MM.1S (cell line): Measurements from ENCODE around the gene GRAMD1B.
"Not testable (repeated sequence)": the region's sequence is repeated elsewhere in the genome, so short reads cannot be mapped to it uniquely, and the experiment has no call there.

Source experiments
- DNase-seq: peaks from one replicate; pipeline ENCODE4 v3.0.0-alpha.2; 2015
- H2AFZ ChIP-seq: fragments of 300-600 bp; sonication (generic); 2 replicates; pipeline ENCODE4 v1.6.0; 2016; ENCODE audit warnings: antibody characterized with exemption, low read length
- H3F3A ChIP-seq: fragments of 300-600 bp; sonication (generic); 2 replicates; pipeline ENCODE4 v1.6.1; 2016; ENCODE audit warnings: mild to moderate bottlenecking, antibody characterized with exemption, low read length, moderate library complexity, mixed read lengths; ENCODE audit not compliant: insufficient read depth
- H3K27ac ChIP-seq: fragments of 300-600 bp; sonication (generic); 2 replicates; pipeline ENCODE4 v1.5.1; 2016; ENCODE audit warnings: mild to moderate bottlenecking, low read length
- H3K27me3 ChIP-seq: fragments of 300-600 bp; sonication (generic); replicated peaks from 2 replicates; pipeline ENCODE4 v1.6.0; 2016; ENCODE audit warnings: low read length; ENCODE audit not compliant: insufficient read depth
- H3K36me3 ChIP-seq: fragments of 300-600 bp; sonication (generic); replicated peaks from 2 replicates; pipeline ENCODE4 v1.6.1; 2016; ENCODE audit warnings: mild to moderate bottlenecking, low read length, mixed read lengths; ENCODE audit not compliant: insufficient read depth
- H3K4me1 ChIP-seq: fragments of 300-600 bp; sonication (generic); 2 replicates; pipeline ENCODE4 v1.6.1; 2016; ENCODE audit warnings: low read length, mixed read lengths
- H3K4me2 ChIP-seq: fragments of 300-600 bp; sonication (generic); 2 replicates; pipeline ENCODE4 v1.6.0; 2016; ENCODE audit warnings: low read depth, low read length
- H3K4me3 ChIP-seq: fragments of 300-600 bp; sonication (generic); 2 replicates; pipeline ENCODE4 v1.5.1; 2016; ENCODE audit warnings: low read length, mixed read lengths
- H3K79me2 ChIP-seq: fragments of 300-600 bp; sonication (generic); 2 replicates; pipeline ENCODE4 v1.6.1; 2016; ENCODE audit warnings: mixed run types, low read length, mixed read lengths
- H3K9ac ChIP-seq: fragments of 300-600 bp; sonication (generic); 2 replicates; pipeline ENCODE4 v1.6.1; 2016; ENCODE audit warnings: low read length, mixed read lengths
- H3K9me2 ChIP-seq: fragments of 300-600 bp; sonication (generic); replicated peaks from 2 replicates; pipeline ENCODE4 v1.6.1; 2016; ENCODE audit warnings: mild to moderate bottlenecking, low read length, mixed read lengths; ENCODE audit not compliant: insufficient read depth
- H3K9me3 ChIP-seq: fragments of 300-600 bp; sonication (generic); replicated peaks from 2 replicates; pipeline ENCODE4 v1.6.1; 2016; ENCODE audit warnings: mild to moderate bottlenecking, low read length, mixed read lengths; ENCODE audit not compliant: insufficient read depth
- H4K20me1 ChIP-seq: fragments of 300-600 bp; sonication (generic); 2 replicates; pipeline ENCODE4 v1.6.1; 2016; ENCODE audit warnings: mild to moderate bottlenecking, low read length, moderate library complexity, mixed read lengths; ENCODE audit not compliant: insufficient read depth
- EZH2 ChIP-seq: fragments of 300-600 bp; sonication (generic); optimal IDR thresholded peaks from 2 replicates; pipeline ENCODE3; 2017; ENCODE audit warnings: low read depth, mild to moderate bottlenecking, antibody characterized with exemption, low read length, mixed read lengths
- EZH2phosphoT487 ChIP-seq: fragments of 300-600 bp; sonication (generic); IDR thresholded peaks from 2 replicates; pipeline ENCODE4 v1.6.1; 2018; ENCODE audit warnings: antibody characterized with exemption, low read length
- TF ChIP-seq, protein P1 (sequence below): fragments of 300-600 bp; sonication (generic); IDR thresholded peaks from 2 replicates; pipeline ENCODE4 v1.5.1; 2016; ENCODE audit warnings: antibody characterized with exemption, low read length, mixed read lengths

The GRAMD1B gene

DNA sequence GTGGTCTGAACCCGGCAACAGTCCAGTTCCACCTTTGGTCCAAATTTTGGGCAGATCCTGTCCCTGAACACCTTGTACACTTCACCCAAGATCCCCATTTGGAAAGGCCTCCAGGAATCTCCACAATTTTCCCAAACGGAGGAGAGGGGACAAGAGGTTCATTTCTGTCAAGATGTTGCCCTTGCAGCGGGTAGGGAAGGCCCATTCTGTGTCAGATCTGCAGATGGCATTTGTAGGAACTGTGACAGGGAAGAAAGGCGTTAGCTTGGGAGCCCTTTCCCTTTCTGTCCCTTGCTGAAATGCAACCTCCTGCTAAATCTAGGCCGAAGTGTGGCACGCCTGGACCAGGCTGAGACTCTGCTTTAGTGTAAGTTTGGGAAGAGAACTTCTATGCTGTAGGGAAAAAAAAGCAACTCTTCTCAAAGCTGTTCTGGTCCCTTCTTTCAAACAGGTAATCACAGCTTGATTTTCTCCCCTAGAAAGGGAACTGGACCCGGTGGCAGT is 138.3 kb downstream of the GRAMD1B start:
- H4K20me1 ChIP-seq = no peaks in the 10 kb centered on the region
- H3K79me2 ChIP-seq = no peaks in the 10 kb centered on the region

DNA sequence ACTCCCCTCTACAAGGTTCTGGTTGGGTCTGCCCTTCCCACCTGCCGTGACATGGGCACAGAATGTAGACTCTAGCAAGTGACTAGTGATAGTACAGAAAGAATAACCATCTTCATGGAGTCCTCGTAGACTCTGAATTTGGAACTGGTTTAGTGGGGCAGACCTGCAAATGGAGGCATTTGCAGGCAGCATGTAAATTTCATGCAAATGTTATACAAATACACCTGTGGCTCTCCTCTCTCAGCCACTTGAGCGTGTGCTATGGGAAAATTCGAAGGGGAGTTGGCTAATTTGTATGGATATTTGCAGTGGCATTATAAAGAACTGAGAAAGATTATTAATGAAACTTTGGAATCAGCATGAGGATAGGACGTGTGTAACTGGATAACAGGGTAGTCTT is 139.3 kb downstream of the GRAMD1B start:
- Histone ChIP-seq H3K4me1 (no peaks in the 10 kb centered on the region), H3K79me2 (no peaks in the 10 kb centered on the region), H3K4me2 (no peak overlapping the region), H3K27me3 (no peaks in the 10 kb centered on the region), H2AFZ (no peak overlapping the region), H3K4me3 (no peak overlapping the region), H3K9me2 (no peaks in the 10 kb centered on the region), H3K27ac (no peak overlapping the region), H3K9me3 (no peaks in the 10 kb centered on the region), H3F3A (no peaks in the 10 kb centered on the region), H3K36me3 (no peaks in the 10 kb centered on the region), H3K9ac (no peak overlapping the region), H4K20me1 (no peaks in the 10 kb centered on the region)
- no peak for TF ChIP-seq EZH2phosphoT487
- TF ChIP-seq, protein P1, sequence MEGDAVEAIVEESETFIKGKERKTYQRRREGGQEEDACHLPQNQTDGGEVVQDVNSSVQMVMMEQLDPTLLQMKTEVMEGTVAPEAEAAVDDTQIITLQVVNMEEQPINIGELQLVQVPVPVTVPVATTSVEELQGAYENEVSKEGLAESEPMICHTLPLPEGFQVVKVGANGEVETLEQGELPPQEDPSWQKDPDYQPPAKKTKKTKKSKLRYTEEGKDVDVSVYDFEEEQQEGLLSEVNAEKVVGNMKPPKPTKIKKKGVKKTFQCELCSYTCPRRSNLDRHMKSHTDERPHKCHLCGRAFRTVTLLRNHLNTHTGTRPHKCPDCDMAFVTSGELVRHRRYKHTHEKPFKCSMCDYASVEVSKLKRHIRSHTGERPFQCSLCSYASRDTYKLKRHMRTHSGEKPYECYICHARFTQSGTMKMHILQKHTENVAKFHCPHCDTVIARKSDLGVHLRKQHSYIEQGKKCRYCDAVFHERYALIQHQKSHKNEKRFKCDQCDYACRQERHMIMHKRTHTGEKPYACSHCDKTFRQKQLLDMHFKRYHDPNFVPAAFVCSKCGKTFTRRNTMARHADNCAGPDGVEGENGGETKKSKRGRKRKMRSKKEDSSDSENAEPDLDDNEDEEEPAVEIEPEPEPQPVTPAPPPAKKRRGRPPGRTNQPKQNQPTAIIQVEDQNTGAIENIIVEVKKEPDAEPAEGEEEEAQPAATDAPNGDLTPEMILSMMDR = no peak
- no peak for TF ChIP-seq EZH2
- no peak for DNase-seq

More for the DNA sequence above, 138.3 kb downstream of the GRAMD1B start:
- H3K27ac ChIP-seq = no peak overlapping the region
- no peak overlapping the region for H2AFZ ChIP-seq
- DNase-seq = no peak
- no peak overlapping the region for H3K4me3 ChIP-seq
- H3F3A ChIP-seq = no peaks in the 10 kb centered on the region
- H3K9me3 ChIP-seq = no peaks in the 10 kb centered on the region
- TF ChIP-seq, protein P1 = no peak
- TF ChIP-seq EZH2phosphoT487 (no peak), EZH2 (no peak)
- no peaks in the 10 kb centered on the region for H3K4me1 ChIP-seq
- no peaks in the 10 kb centered on the region for H3K27me3 ChIP-seq
- H3K4me2 ChIP-seq = no peak overlapping the region
- no peaks in the 10 kb centered on the region for H3K9me2 ChIP-seq
- no peaks in the 10 kb centered on the region for H3K36me3 ChIP-seq
- H3K9ac ChIP-seq = no peak overlapping the region

DNA sequence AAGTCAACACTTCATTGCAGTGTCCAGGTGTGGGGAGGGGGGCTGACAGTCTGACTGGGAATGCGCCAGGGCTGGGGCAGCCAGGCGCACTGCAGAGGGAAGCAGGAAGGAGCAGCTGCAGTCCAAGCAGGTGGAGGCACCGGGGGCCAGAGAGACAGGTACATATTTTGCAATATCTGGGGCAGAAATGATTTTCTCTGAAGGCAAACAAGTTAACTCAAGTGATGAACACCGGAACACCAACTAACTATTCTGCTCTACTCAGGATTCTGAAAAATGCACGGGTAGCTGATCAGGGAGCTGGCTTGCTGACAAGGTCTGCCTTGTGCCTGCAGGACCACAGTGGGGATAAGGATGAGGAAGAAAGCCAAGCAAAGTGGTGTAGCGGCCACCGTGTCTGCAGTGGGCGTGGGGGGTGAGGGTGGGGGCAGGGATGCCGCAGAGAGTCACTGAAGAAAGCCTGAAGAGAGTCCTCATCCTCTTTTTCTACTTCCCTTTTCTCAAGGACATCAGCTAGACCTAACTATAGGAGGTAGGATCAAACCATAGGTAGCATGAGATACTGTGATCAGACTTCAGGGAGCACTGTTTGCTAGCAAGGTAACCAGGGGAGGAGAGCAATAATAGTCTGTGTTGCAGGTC is 141.0 kb downstream of the GRAMD1B start:
- DNase-seq = no peak
- Histone ChIP-seq H2AFZ (no peak overlapping the region), H3K9ac (no peak overlapping the region), H3F3A (no peaks in the 10 kb centered on the region), H3K9me2 (no peaks in the 10 kb centered on the region), H3K9me3 (no peaks in the 10 kb centered on the region), H3K4me2 (no peak overlapping the region), H3K4me3 (no peak overlapping the region), H3K27me3 (no peaks in the 10 kb centered on the region), H3K27ac (no peak overlapping the region), H3K36me3 (no peaks in the 10 kb centered on the region), H3K4me1 (no peaks in the 10 kb centered on the region), H3K79me2 (no peaks in the 10 kb centered on the region), H4K20me1 (no peaks in the 10 kb centered on the region)
- TF ChIP-seq EZH2phosphoT487 = no peak
- TF ChIP-seq, protein P1 = no peak
- TF ChIP-seq EZH2 = no peak

DNA sequence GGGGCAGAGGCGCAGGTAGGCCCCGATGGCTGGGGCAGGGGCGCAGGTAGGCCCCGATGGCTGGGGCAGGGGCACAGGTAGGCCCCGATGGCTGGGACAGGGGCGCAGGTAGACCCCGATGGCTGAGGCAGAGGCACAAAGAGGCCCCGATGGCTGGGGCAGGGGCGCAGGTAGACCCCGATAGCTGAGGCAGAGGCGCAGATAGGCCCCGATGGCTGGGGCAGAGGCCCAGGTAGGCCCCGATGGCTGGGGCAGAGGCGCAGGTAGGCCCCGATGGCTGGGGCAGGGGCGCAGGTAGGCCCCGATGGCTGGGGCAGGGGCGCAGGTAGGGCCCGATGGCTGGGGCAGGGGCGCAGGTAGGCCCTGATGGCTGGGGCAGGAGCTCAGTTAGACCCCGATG is 142.7 kb downstream of the GRAMD1B start:
- not testable (repeated sequence) for DNase-seq, H3K4me3 ChIP-seq, H3K9me2 ChIP-seq, H3K4me2 ChIP-seq, H3K27ac ChIP-seq, H4K20me1 ChIP-seq, H3K36me3 ChIP-seq, H3K9ac ChIP-seq, H3K9me3 ChIP-seq, H3K79me2 ChIP-seq, H3K27me3 ChIP-seq, H2AFZ ChIP-seq, H3K4me1 ChIP-seq, H3F3A ChIP-seq
